Astrocyte (in vitro differentiated cells and primary cell): ENCODE measurements around the gene ATRNL1. TPM values are rescaled to one million over a fixed set of nuclear protein-coding genes. Genes with fewer than 3 reads are reported as not detected.

ENCODE experiments used
- DNase-seq: peaks from one replicate; pipeline ENCODE4 v3.0.0-alpha.2; 2010; ENCODE audit warnings: low read depth
- FAIRE-seq: peaks from 2 replicates; lab custom pipeline; 2011; peaks lifted over from hg19 to GRCh38; lab: Jason Lieb, UNC
- H2AFZ ChIP-seq: 2 replicates; pipeline ENCODE4 v1.6.0; 2012; ENCODE audit warnings: low read depth, low read length, inconsistent platforms
- H3K27ac ChIP-seq: 2 replicates; pipeline ENCODE4 v1.5.1; 2011; ENCODE audit warnings: low read depth, low read length, inconsistent platforms
- H3K27me3 ChIP-seq: 2 replicates; pipeline ENCODE4 v1.6.0; 2011; ENCODE audit warnings: low read length, inconsistent platforms; ENCODE audit not compliant: insufficient read depth
- H3K36me3 ChIP-seq: 2 replicates; pipeline ENCODE4 v1.5.1; 2011; ENCODE audit warnings: low read length, inconsistent platforms; ENCODE audit not compliant: insufficient read depth
- H3K4me1 ChIP-seq: 2 replicates; pipeline ENCODE4 v1.5.1; 2011; ENCODE audit warnings: low read length, inconsistent platforms; ENCODE audit not compliant: insufficient read depth
- H3K4me2 ChIP-seq: 2 replicates; pipeline ENCODE4 v1.6.0; 2012; ENCODE audit warnings: low read length, inconsistent platforms
- H3K4me3 ChIP-seq: 2 replicates; pipeline ENCODE4 v1.5.1; 2011; ENCODE audit warnings: low read depth, mild to moderate bottlenecking, low read length, inconsistent platforms; ENCODE audit not compliant: insufficient read depth
- H3K79me2 ChIP-seq: 2 replicates; pipeline ENCODE4 v1.6.0; 2012; ENCODE audit warnings: mild to moderate bottlenecking, low read length, inconsistent platforms; ENCODE audit not compliant: insufficient read depth
- H3K9ac ChIP-seq: 2 replicates; pipeline ENCODE4 v1.6.0; 2012; ENCODE audit warnings: mild to moderate bottlenecking, low read length, inconsistent platforms
- H3K9me3 ChIP-seq: 2 replicates; pipeline ENCODE4 v1.5.1; 2012; ENCODE audit warnings: low read depth, mild to moderate bottlenecking, low read length, inconsistent platforms; ENCODE audit not compliant: insufficient read depth
- H4K20me1 ChIP-seq: 2 replicates; pipeline ENCODE4 v1.6.0; 2012; ENCODE audit warnings: low read length, inconsistent platforms; ENCODE audit not compliant: insufficient read depth
- H3K27ac Mint-ChIP-seq: one replicate; pipeline ENCODE4 v1.8.0; 2021; ENCODE audit warnings: mild to moderate bottlenecking, mixed read lengths; ENCODE audit not compliant: unreplicated experiment
- H3K27me3 Mint-ChIP-seq: one replicate; pipeline ENCODE4 v1.8.0; 2021; ENCODE audit warnings: low read depth, mixed read lengths; ENCODE audit not compliant: unreplicated experiment
- H3K36me3 Mint-ChIP-seq: one replicate; pipeline ENCODE4 v1.8.0; 2021; ENCODE audit warnings: low read depth, mixed read lengths; ENCODE audit not compliant: unreplicated experiment
- H3K4me1 Mint-ChIP-seq: one replicate; pipeline ENCODE4 v1.8.0; 2021; ENCODE audit warnings: low read depth, mixed read lengths; ENCODE audit not compliant: unreplicated experiment
- H3K4me3 Mint-ChIP-seq: one replicate; pipeline ENCODE4 v1.8.0; 2021; ENCODE audit warnings: mild to moderate bottlenecking, moderate library complexity, mixed read lengths; ENCODE audit not compliant: unreplicated experiment
- H3K9me3 Mint-ChIP-seq: one replicate; pipeline ENCODE4 v1.8.0; 2021; ENCODE audit warnings: mild to moderate bottlenecking, mixed read lengths; ENCODE audit not compliant: unreplicated experiment
- EZH2 ChIP-seq: IDR thresholded peaks from 2 replicates; pipeline ENCODE4 v1.6.1; 2012; ENCODE audit warnings: mild to moderate bottlenecking, low read length, inconsistent platforms; ENCODE audit not compliant: insufficient read depth
- total RNA-seq: library from RNA; stranded (reverse); gene quantifications from 2 replicates; pipeline ENCODE4 v1.2.1, GENCODE V29; 2021
- TF ChIP-seq, protein P1 (sequence below): IDR thresholded peaks from 2 replicates; pipeline ENCODE4 v1.5.1; 2011; ENCODE audit warnings: low read depth, mild to moderate bottlenecking, inconsistent platforms, low read length, moderate library complexity; ENCODE audit not compliant: insufficient read depth

ATRNL1 gene
- total RNA-seq, 1 donor from 2014 or later: 17.5 TPM

GRCh38 chr10:115931309-115931708, 838.1 kb downstream of the ATRNL1 start:
- no peaks in the 10 kb centered on the region for H3K36me3 Mint-ChIP-seq
- Histone ChIP-seq H3K4me1 (no peaks in the 10 kb centered on the region), H4K20me1 (no peaks in the 10 kb centered on the region), H3K9ac (no peak overlapping the region), H3K36me3 (no peaks in the 10 kb centered on the region), H3K79me2 (no peaks in the 10 kb centered on the region), H2AFZ (no peak overlapping the region), H3K27me3 (no peaks in the 10 kb centered on the region), H3K27ac (no peak overlapping the region), H3K9me3 (no peaks in the 10 kb centered on the region), H3K4me3 (no peak overlapping the region), H3K4me2 (no peak overlapping the region)
- no peaks in the 10 kb centered on the region for H3K9me3 Mint-ChIP-seq
- H3K4me3 Mint-ChIP-seq: no peak overlapping the region
- no peak for TF ChIP-seq EZH2
- TF ChIP-seq, protein P1, sequence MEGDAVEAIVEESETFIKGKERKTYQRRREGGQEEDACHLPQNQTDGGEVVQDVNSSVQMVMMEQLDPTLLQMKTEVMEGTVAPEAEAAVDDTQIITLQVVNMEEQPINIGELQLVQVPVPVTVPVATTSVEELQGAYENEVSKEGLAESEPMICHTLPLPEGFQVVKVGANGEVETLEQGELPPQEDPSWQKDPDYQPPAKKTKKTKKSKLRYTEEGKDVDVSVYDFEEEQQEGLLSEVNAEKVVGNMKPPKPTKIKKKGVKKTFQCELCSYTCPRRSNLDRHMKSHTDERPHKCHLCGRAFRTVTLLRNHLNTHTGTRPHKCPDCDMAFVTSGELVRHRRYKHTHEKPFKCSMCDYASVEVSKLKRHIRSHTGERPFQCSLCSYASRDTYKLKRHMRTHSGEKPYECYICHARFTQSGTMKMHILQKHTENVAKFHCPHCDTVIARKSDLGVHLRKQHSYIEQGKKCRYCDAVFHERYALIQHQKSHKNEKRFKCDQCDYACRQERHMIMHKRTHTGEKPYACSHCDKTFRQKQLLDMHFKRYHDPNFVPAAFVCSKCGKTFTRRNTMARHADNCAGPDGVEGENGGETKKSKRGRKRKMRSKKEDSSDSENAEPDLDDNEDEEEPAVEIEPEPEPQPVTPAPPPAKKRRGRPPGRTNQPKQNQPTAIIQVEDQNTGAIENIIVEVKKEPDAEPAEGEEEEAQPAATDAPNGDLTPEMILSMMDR: no peak
- no peak for DNase-seq
- peaks cover 3% of the 10 kb centered on the region for H3K4me1 Mint-ChIP-seq
- peaks cover 3% of the 10 kb centered on the region for H3K27me3 Mint-ChIP-seq
- no peak for FAIRE-seq
- no peak overlapping the region for H3K27ac Mint-ChIP-seq

GRCh38 chr10:115932099-115932498, 838.9 kb downstream of the ATRNL1 start:
- H3K36me3 Mint-ChIP-seq: no peaks in the 10 kb centered on the region
- FAIRE-seq (no peak), DNase-seq (no peak)
- H3K36me3 ChIP-seq: no peaks in the 10 kb centered on the region
- H3K79me2 ChIP-seq: no peaks in the 10 kb centered on the region
- H3K4me1 ChIP-seq: peaks cover 7% of the 10 kb centered on the region
- no peak overlapping the region for H2AFZ ChIP-seq
- H3K4me1 Mint-ChIP-seq: peaks cover 7% of the 10 kb centered on the region
- H3K4me3 ChIP-seq: no peak overlapping the region
- no peaks in the 10 kb centered on the region for H3K9me3 ChIP-seq
- H4K20me1 ChIP-seq: no peaks in the 10 kb centered on the region
- no peak overlapping the region for H3K4me3 Mint-ChIP-seq
- H3K9ac ChIP-seq: no peak overlapping the region
- H3K27me3 Mint-ChIP-seq: peaks cover 3% of the 10 kb centered on the region
- TF ChIP-seq EZH2: no peak
- TF ChIP-seq, protein P1: no peak
- no peak overlapping the region for H3K27ac ChIP-seq
- H3K27ac Mint-ChIP-seq: no peak overlapping the region
- no peaks in the 10 kb centered on the region for H3K9me3 Mint-ChIP-seq
- no peaks in the 10 kb centered on the region for H3K27me3 ChIP-seq
- H3K4me2 ChIP-seq: no peak overlapping the region

GRCh38 chr10:115933098-115933497, 839.9 kb downstream of the ATRNL1 start:
- Histone ChIP-seq H3K9me3 (no peaks in the 10 kb centered on the region), H4K20me1 (no peaks in the 10 kb centered on the region), H3K4me3 (no peak overlapping the region), H3K9ac (no peak overlapping the region), H3K36me3 (no peaks in the 10 kb centered on the region), H2AFZ (no peak overlapping the region), H3K27ac (no peak overlapping the region), H3K4me2 (no peak overlapping the region), H3K79me2 (no peaks in the 10 kb centered on the region), H3K4me1 (peaks cover 15% of the 10 kb centered on the region), H3K27me3 (no peaks in the 10 kb centered on the region)
- Mint-ChIP-seq H3K27me3 (peaks cover 3% of the 10 kb centered on the region), H3K36me3 (no peaks in the 10 kb centered on the region), H3K27ac (no peak overlapping the region), H3K9me3 (no peaks in the 10 kb centered on the region), H3K4me1 (peaks cover 15% of the 10 kb centered on the region), H3K4me3 (no peak overlapping the region)
- TF ChIP-seq EZH2: no peak
- TF ChIP-seq, protein P1: no peak
- DNase-seq (no peak), FAIRE-seq (no peak)
